Stimulated activated CD8-positive, alpha-beta memory T cell treated with anti-CD3 and anti-CD28 coated beads, Interleukin-12 subunit alpha, Interleukin-12 subunit beta, amount 100 ng/mL, for 24 hours (primary cell): ENCODE results near the gene WNK2.

Experiments
- DNase-seq: peaks from one replicate; pipeline ENCODE4 v3.0.0-alpha.2; 2020; ENCODE audit errors: extremely low read depth

Gene WNK2

DNA sequence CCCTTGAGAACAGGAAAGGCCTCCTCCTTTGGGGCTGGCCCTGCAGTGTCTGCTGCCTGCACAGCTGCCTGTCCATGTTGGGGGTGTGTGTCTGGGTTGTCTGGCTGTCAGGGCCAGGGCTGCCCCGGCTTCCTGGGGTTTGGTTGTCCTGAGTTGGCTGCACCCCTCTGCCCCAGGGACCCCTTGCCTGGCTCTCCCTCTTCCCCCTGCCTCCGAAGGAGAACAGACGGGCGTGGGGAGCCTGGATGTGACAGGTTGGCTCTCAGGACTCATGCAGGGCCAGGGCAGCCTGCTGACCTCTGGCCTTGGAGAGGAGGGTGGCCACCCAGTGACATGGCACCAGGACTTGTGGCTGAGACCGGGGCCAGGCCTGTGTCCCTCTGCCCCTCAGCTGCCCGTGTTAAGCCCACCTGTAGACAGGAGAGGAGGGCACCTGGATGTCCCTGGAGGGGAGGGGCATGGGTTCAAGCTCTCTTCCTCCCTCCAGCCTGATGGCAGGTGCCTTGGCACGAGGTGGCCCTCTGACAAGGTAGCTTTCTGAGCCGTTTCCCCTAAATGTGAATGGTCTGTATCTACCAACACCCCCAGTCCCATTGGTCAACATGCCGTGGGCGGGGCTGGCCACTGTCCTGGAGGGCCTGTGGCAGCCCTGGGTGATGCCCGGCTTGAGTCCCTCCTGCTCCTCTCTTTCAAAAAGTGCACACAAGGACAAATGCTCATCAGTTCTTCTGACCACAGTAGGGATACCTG is 34.9 kb downstream of the WNK2 start:
- DNase-seq = no peak

DNA sequence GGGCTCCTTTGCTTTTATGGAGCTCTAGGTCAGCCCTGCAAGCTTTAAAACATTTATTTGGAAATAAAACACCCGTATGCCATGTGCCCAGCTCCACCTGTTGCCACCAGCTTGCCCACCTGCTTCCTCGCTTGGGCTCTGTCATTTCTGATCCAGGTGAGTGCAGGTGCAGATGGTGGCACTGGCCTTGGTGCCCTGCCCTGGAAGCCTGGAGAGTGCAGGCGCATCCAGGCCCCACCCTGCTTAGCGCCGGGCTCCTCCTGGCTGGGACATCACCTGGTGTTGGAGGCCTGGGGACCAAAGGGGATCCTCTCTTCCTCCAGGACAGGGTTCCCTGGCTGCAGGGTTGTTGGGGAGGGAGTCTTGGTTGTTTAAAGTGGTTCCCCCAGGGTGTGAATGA is 35.8 kb downstream of the WNK2 start:
- DNase-seq = no peak

DNA sequence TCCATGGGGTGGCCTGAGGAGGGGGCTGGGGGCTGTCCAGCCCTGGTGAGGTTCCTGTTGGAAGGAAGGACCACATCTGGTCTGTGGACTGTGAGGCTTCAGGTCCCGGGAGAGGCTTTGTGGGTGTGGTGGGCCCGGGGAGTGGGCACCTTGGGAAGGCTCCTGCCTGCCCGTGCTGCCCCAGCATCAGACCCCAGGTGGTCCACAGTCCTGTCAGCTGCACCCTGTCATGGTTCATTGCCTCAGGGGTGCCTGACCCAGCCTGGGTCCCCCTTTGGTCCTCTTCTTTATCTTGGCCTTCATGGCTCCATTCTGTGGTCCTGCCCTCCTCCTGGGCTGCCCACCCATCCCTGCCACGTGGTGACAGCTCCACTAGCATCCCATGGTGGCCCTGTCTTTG is 36.7 kb downstream of the WNK2 start:
- no peak for DNase-seq

DNA sequence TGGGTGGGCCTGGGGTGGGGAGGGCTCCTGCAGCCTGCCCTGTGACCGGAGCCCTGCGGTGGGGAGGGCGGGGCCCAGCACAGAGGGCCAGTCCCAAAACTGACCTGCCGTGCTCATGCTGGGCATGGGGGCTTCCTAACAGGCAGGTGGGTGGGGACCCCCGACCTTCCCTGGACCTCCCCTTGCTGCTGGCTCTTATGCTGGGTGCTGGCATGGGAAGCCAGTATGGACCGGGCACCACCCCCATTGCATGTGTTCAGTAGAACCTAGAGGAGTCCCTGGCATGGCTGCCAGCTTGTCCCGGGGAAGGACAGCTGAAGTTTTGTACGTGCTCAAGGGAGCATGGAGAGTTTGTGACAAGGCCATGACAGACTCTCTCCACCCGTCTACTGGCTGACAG is 37.1 kb downstream of the WNK2 start:
- no peak for DNase-seq

DNA sequence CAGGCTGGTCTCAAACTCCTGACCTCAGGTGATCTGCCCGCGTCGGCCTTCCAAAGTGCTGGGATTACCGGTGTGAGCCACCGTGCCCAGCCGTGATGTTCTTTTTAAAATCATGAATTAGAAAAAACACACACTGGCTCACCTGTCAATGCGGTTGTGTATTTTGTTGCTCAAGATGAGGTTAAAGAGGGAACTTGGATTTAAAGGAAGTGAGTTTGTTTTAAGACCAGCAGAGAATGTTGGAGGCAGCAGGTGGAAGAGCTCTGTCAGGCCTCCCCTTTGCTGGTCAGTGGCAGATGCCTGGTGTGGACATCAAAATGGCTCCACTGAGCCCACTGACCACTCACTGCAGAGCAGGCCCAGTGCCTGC is 38.9 kb downstream of the WNK2 start:
- no peak for DNase-seq

DNA sequence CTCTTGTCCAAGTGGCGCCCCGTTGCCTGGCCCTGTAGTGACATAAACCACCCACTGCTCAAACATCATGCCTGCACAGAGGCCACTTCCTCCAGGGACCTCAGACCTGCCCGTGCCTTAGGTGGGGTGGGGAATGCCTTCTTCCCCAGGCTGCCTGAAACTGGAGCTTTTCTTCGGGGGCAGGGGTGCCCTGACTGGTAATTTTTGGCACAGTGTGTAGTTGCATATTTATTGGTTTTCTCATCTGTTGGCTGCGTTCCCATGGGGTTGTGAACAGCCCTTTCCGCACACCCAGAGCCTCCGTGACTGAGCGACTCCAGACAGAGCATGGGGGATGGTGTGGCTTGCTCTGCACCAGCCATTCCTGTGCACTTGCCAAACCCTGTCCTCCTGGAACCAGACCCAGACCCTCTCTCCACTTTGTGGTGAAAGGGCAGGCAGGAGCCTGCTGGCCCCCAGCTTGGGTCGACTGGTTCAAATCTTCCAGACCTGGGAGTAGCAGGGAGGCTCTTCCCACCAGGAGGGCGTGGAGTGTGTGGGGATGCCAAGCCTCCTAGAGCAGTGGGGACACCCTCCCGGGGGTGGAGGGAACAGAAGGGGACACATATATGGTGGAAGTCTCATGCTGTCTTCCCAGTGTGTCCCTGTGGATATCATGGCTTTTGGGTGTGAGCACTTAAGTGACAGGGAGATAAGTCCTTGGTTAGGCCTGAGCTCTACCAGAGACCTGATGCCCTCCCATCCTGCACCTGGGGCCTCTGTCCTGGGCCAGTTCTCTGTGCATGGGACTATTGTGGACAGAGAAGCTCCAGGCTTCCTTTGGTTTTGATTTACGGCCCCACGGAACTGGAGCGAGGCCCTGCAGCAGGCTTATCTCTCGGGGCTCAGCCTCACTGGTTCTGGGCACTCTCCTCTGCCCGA is 39.6 kb downstream of the WNK2 start:
- DNase-seq = no peak

DNA sequence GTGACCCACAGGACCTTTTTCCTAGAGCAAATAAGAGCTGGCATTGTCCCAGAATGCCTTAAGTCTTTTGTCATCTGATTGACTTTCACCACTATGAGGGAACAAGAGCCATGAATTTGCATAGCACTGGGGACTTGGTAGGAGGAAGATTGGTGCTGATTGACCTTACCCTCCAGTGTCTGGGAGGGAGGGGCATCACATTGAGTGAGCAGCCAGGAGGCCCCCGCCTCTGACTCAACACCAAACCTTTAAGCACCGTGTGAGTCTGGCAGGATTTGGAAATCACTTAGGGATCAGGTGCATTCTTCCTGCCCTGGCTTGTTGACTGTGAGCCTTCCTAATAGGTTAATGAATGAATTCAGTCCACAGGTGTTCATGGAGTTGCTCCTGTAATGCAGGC is 40.7 kb downstream of the WNK2 start:
- no peak for DNase-seq

DNA sequence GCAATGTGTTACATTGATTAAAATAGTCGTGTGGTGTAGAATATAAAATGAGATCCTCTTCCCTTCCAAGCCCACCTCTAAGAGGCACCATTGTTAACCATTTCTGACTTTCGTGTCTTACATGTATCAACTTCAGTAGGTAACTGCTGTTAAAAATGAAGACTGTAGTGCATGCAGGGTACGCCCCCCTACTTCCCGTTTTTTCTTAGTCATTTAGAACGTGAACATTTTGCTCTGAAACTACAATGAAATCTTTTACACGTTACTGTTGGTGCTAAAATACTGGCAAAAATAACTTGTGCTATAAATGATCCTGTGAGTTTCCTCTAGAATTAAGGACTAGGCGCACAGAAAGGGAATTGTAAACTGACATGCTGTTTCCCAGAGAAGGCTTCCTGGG is 41.5 kb downstream of the WNK2 start:
- no peak for DNase-seq

DNA sequence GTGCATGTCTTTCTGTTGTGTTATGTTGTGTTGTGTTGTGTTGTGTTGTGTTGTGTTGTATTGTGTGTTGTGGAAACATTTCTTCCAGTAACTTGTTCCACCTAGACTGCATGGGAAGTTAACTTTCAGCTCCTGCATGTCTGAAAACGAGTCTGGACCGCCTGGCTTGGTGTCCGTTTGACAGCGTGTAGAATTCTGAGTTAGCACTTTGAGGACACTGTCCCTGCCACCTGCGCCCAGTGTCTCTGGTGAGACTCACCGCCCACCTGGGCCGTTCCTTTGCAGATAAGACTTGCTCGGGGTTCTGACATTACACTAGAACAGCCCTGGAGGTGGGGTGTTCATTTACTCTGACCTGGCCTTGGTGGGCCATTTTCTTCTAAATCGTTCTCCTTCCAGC is 42.0 kb downstream of the WNK2 start:
- no peak for DNase-seq

DNA sequence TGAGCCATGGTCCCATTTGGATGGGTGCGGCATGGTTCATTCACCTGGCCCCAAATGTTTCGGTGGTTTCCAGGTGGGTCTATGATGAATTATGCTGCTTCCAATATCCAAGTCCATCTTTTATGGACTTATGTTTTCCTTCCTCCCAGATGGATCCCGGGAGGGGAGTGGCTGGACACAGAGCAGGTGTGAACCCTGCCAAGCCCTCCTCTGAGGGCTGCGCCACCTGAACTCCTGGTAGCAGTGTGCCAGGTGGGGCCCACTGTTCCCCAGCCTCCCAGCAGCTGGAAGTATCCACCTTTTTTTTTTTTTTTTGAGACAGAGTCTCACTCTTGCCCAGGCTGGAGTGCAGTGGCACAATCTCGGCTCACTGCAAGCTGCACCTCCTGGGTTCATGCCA is 42.9 kb downstream of the WNK2 start:
- no peak for DNase-seq

DNA sequence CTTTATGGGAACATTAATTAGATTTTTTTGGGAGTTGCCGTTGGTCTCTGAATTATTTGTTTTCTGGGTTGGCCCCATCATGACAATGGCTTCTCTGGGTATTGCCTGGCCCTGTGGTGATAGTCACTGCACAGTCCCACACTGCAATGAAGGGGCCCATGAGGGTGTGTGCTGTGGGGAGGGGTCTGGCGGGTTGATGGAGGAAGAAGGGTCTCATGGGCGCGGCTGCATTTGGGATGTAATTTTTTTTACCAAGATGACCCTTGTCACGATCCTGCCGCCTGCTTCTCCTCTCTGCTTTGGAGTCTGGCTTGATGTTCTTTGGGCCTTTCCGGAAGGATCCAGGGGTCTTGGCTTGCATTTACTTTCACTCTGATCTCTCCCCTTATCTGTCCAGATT is 44.1 kb downstream of the WNK2 start:
- DNase-seq = no peak

DNA sequence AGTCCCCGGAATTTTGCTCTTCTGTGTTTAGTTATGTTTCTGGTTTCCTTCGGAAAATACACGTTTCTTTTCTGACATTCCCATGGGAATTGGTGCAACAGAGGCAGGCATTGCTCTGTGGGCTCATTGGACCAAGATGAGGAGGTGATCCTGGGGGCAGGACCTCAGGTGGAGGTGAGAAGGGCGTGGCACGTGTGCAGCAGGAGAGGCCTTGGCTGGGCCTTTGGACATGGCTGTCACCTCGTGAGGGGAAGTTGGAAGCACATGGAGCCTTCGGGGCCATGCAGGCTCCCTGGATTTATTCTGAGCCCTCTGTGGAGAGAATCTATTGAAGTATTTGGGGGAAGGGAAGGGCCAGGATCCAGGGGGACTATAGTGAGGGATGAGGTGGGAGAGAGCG is 44.5 kb downstream of the WNK2 start:
- DNase-seq = no peak

DNA sequence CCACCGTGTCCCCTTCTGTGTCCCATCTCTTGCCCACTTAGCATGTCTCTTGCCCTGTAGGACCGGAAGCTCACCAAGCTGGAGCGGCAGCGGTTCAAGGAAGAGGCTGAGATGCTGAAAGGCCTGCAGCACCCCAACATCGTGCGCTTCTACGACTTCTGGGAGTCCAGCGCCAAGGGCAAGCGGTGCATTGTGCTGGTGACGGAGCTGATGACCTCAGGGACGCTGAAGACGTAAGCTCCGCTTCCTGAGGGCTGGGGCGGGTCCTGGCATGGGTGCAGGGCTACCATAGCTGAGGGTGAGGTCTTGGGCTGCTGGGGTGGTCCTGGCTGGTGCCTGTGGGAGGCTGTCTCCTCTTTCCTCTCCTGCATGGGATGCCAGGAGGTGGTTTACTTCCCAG is 45.7 kb downstream of the WNK2 start:
- no peak for DNase-seq

DNA sequence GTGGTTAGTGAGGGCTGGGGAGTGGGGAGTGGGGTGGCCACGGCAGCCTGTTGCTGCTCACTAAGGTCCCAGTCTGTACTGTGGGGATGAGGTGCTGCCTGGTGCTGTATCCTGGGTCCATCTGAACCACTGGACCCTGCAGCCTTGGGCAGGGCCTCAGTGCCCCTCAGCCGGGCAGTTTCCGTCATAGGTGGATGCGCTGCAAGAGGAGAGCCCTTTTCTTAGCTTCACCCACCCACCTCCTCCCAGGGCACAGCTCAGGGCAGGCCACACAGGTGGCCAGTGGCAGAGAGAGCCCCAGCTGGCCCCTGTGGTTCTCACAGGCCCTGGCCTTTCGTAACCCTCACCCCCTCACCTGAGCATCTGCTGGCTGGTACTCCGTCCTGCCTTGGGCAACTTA is 46.2 kb downstream of the WNK2 start:
- no peak for DNase-seq

DNA sequence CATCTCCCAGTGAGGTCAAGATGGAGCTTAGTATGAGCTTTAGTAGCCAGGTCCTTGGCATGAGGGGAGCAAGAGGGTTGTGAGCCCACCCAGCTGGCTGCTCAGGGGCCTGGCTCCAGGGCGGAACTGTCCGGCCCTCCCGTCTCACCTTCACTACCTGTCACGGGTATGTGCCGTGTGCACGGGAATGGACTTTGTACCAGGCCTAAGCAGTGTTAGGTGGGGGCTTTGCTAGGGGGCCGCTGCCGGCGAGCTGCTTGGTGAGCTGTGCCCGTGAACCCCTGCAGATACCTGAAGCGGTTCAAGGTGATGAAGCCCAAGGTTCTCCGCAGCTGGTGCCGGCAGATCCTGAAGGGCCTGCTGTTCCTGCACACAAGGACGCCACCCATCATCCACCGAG is 46.7 kb downstream of the WNK2 start:
- no peak for DNase-seq

DNA sequence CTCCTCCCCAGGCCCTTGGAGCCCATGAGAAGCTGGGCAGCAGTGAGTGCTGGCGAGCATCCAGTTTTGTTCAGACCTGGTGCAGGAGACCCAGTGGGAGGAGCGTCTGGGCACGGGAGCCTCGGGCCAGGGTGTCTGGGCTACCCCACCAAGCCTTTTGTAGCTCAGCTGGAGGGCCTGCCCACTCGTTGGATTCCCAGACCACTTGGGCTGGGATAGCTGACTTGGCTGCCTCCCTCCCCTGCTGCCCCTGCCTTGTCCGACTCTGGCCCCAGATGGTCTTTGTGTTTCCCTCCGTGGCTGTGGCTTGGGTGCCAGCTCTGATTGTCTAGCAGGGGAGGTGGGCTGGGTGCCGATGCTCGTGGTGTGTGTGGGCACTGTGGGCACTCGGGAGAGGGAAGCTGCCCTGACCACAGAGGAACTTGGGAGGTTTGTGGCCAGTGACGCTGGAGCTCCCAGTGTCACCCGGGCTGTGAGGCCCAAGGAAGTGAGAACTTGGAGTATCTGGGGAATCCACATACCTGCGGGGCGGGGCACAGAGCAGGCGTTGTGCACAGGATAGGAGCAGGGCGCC is 47.3 kb downstream of the WNK2 start:
- DNase-seq = no peak

DNA sequence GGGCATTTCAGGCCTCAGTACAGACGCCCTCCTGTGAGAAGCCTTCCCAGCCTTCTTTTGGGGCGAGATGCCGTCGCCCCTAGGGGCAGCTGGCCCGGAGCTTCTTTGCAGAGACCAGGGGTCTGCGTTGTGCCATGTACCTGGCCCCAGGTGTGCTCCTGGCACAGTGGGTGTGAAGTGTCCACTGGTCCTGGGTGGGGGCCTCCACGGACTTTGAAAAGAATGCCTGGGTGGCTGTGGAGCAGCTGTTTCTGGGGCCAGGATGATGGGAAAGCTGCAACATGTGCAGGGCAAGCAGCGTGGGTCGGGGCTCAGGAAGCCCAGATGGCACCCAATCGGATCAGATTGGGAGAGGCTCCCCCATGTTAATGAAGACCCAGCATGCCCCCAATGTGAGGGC is 47.8 kb downstream of the WNK2 start:
- no peak for DNase-seq

DNA sequence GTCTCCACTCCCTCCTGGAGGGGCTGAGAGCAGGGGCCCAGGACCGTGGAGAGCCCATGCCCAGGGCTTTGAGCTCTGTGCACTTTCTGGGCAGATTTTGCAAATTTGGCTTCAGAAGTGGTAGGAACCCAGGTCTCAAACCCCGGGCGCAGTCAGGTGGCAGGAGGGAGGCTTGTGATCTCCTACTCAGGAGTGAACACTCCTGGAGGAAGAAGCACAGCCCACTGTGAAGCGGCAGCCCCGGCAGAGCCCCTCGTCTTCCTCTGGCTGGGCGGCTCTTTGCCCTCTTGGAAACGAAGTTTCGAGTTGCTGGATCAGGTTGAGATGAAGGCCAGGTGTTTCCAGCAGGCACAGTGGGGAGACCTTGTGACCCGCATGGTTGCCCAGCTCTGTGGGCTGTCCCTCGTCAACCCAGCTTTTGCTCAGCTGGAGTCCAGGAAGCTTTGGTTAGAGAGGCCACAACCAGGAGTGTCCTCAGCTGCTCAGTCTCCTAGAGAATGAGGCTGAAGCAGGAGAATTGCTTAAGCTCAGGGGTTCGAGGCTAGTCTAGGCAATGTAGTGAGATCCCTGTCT is 48.5 kb downstream of the WNK2 start:
- no peak for DNase-seq

DNA sequence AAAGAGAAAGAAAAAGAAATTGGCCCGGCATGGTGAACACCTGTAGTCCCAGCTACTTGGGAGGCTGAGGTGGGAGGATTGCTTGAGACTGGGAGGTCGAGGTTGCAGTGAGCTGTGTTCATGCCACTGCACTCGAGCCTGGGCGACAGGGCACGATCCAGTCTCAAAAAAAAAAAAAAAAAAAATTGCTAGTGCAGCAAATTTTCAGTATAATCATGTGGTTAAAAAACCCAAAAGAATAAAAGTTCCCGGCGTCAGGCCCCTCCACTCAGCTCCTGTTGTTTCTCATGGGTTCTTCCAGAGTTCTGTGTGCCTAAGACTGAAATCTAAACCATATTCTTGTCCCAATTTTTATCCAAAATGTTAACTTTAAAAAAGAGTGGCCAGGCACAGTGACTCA is 49.1 kb downstream of the WNK2 start:
- no peak for DNase-seq

DNA sequence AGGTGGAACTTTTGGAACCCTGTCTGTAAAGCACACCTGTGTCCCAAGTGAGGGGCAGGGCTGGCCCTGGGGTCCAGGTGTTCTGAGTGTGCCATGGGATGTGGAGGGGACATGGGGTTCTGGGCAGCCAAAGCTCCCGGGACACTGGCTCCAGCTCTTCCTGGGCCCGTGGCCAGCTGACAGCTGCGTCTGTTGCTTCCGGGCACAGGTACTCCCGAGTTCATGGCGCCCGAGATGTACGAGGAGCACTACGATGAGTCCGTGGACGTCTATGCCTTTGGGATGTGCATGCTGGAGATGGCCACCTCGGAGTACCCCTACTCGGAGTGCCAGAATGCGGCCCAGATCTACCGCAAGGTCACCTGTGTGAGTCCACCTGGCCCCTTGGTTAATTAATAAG is 50.7 kb downstream of the WNK2 start:
- no peak for DNase-seq

DNA sequence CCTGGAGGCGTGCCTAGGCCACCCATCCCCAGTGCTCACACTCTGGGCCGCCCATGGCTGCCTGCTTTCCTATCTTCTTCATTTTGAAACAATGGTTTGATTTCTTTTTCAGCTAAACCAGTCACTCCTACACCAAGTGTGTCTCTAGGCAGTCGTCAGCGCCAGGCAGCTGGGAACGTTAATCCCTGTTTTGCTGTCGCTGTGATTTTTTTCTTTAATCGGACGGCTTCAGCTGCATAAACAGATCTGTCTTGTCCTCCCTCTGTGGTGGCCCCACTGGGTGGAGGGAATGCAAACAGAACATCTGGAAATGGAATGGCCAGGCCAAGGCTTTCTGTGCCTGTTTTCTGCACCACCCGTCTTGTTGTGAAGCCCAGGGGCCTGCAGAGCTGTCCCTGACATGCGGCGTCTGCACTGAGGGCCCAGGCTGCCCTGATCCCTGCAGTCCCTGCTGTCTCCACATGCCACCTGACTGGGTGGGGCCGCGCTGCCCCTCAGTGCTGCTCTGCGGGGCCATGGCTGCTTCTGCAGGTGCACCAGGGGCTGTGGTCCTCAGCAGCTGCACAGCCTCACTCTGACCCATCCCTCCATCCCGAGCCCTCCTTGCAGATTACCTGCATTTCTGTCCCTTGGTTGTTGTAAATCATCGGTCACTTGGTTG is 51.5 kb downstream of the WNK2 start:
- DNase-seq = no peak

DNA sequence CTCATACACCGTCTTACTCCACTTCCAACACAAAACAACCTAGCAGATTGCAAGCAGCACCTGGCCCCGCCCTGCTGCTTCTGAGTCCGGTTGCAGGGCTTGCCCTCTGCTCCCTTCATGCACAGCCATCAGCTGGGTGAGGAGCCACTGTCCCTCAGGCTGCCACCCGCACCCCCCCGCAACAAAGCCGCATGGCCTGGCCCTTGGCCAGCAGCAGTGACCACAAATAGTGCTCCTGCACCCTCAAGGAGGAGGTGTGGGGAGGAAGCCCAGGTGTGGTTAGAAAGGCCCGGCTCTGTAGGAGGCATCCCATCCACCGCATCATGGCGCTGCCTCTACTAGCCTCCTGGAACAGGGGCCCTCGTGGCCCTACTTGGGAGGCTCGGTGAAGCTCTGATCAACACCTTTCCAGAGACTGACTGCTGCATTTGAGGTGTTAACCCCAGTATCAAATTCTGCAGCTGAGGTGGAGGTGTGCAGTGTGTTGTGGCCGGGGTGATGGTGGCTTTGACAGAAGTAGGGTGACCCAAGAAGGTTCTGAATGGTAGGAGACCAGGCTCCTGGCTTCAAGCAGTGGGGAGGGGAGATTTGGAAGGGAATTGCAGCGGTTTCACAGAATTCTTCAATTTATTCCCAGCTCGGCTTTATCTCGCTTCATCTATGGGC is 52.7 kb downstream of the WNK2 start:
- no peak for DNase-seq
